GM18870 (cell line): Measurements from ENCODE around the gene ELOVL5.

ENCODE experiments used
- ATAC-seq: cut with Tn5 transposase; IDR thresholded peaks from one replicate; pipeline ENCODE4 v1.9.1; 2021; ENCODE audit warnings: moderate library complexity; ENCODE audit not compliant: unreplicated experiment

Gene ELOVL5

GRCh38 chr6:53281518-53282215 is 67.1 kb downstream of the ELOVL5 start:
- ATAC-seq, result peak; percentile 60

- no peak for ATAC-seq
Measured at GRCh38 chr6:53280207-53280606, 68.5 kb downstream of the ELOVL5 start.

DNA sequence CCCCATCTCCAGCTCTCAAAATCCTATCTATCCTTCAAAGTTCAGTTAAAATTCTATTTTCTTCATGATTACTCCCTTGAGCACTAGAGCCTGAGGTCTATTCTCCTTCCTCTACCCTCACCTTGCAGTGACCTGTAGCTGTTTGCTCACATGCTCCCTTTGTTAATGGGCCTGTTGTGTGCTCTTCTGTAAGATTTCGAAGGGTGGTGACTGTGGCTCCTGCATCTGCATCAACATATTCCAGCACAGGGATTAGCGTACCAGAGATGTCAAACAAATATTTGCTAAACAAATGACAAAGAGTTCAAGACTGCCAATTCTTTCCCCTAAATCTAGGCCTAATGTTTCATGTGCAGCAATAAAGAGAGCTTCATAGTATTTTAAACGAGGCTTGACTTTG is 69.5 kb downstream of the ELOVL5 start:
- ATAC-seq, result no peak

- ATAC-seq, result no peak
Measured at GRCh38 chr6:53273370-53273769, 75.4 kb downstream of the ELOVL5 start.

- no peak for ATAC-seq
Measured at GRCh38 chr6:53269827-53270226, 78.9 kb downstream of the ELOVL5 start.

DNA sequence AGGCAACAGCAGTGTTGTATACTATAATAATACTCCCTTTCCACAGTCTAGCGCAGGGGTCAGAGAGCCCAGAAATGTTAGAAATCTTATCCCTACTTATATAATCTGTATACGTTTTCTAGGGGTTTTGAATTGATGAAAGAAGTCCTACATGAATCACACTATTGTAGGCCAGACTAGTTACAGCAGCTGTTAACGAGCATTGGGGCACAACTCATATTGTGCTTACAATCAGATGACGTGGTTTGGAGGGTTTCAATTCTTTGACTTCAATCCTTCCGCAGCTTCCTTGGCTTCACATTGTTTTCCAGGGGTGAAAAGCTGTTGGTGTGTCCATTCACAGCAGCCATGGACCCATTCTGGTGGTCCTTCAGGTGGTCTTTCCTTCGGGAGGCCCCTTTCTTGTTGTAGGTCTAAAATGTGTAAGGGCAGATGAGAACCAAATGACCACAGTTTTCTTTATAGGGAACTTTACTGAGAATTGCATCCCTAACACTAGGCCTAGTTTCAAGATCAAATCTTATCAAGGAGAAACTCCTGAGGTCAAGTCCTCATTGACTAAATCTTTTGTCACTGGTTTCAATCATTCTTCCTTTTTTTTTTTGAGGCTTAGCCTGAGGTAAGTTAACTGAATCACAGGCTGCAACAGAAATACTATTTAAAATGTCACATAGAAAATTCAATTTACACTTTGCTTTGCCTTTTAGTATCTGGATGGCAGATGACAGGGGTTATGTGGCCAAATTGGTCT is 79.7 kb downstream of the ELOVL5 start:
- ATAC-seq, result no peak

GRCh38 chr6:53266553-53267090 is 82.1 kb downstream of the ELOVL5 start:
- ATAC-seq, result no peak

GRCh38 chr6:53264915-53265607 is 83.7 kb downstream of the ELOVL5 start:
- ATAC-seq, result no peak

- ATAC-seq, result no peak
Measured at GRCh38 chr6:53264337-53264736, 84.4 kb downstream of the ELOVL5 start.

- ATAC-seq, result no peak
Measured at GRCh38 chr6:53263917-53264316, 84.8 kb downstream of the ELOVL5 start.

DNA sequence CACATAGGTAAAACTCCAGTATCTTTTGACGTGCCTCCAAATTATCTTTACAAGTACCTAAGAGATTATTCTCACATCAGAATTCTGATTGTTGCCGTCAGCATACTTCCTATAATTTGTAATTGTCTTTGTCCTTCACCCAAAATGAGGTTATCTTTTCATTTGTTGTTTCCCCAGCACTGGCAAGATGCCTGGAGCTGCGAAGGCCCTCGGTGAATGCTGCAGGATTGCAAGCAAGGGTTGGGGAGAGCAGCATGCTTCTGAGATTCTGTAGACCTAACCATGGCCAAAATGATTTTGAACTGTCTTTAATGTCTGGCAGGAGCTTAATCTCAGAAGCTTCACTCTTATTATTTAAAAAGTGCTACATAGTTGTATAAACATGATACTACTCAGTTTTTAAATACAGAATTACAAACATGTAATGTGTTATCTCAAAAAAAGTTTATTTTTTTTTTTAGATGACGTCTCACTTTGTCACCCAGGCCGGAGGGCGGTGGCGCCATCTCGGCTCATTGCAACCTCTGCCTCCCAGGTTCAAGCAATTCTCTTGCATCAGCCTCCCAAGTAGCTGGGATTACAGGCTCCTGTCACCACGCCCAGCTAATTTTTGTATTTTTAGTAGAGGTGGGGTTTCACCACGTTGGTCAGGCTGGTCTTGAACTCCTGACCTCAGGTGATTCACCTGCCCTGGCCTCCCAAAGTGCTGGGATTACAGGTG is 88.7 kb downstream of the ELOVL5 start:
- ATAC-seq, result no peak

DNA sequence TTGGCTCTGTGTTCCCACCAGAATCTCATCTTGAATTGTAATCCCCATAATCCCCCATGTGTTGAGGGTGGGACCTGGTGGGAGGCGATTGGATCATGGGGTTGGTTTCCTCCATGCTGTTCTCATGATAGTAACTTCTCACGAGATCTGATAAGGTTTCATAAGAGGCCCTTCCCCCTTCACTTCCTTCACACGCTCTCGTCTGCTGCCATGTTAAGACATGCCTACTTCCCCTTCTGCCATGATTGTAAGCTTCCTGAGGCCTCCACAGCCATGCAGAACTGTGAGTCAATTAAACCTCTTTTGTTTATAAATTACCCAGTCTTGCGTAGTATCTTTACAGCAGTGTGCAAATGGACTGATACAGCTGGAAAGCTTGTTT is 90.0 kb downstream of the ELOVL5 start:
- no peak for ATAC-seq

DNA sequence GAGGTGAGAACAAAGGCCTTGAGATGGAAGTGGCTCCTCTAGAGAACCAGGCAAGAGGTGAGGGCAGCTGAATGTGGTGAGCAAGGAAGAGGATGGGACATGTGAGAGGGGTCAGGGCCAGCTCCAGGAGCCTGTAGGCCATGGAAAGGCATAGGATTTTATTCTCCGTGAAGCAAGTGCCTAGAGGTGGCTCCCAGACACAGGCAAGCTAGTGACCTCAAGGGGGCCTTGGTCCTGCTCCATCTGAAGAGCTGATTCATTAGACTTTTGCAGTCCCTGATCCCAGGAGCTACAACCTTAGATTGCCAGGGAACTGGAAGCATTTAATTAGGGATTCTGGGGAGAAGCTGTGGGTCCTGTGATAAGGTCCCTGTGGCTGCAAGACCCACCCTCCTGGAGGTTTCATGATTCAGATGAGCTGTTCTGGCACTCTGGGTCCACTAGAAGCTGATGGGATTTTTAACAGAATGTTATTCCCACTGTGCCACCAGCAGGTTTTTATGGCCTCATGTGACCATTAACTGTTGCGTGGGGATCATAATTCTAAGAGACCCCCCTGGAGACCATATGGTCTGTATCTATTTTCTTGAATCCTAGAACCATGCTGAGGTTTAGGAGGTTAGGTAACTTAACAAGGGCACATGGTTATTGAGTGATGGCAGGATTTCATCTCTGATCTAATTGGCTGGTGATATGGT is 90.5 kb downstream of the ELOVL5 start:
- ATAC-seq, result no peak

DNA sequence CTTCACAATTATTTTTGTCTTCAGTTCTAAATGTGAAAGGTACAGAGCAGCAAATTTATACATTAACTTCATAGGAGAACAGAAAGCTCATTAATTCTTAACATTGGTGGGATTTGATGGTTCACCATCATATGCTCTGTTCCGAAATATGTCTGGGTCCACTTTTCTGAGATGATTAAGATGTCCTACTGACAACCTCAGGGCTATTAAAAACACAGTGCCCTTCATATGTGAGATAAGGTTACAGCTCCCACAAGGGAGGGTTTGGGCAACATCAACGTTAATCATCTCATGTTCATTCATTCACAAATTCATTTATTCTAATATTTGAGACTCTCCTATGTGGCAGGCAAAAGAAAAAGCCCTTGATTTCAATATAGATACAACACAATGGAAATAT is 91.2 kb downstream of the ELOVL5 start:
- ATAC-seq, result no peak

DNA sequence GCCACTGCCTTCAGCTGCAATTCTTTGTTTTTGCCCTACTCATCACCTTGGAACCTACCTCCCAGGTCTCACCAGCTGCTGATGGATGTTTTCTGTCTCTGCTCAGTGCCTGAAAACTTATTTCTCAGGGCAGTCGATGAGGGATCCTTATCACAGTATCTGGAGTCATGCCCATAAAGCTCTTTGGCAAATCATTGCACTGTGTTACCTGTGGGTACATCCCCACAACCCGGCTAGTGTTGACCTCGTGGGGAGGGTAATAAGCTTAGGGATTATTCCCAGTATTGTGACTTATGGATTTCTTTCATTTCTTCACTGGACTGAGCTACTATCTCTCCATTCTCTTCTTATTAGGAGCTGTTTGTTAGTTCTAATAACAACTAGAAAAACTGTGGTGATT is 91.7 kb downstream of the ELOVL5 start:
- no peak for ATAC-seq

DNA sequence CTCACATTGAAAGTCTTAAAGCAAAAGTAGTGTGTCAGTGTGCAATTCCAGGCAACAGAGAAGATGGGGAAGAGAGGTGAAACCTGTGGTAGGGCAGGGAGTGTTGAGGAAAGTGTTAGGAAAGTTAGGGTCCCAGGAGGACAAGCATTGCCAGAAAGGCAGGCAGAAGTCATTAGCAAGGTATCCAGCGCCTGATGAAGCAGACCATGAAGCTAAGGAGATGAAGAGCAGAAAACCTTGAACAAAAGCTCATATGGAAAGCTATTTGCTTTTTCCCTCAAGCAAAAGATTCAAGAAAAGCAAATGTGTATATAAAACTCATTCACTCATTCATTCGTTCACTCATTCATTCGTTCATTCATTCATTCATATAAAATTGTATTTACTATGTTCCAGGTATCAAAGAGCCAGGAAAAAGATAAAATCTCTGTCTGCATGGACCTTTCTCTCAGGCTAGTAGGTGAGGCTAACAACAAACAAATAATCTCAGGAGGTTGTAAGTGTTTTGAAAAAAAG is 96.5 kb downstream of the ELOVL5 start:
- ATAC-seq, result no peak

DNA sequence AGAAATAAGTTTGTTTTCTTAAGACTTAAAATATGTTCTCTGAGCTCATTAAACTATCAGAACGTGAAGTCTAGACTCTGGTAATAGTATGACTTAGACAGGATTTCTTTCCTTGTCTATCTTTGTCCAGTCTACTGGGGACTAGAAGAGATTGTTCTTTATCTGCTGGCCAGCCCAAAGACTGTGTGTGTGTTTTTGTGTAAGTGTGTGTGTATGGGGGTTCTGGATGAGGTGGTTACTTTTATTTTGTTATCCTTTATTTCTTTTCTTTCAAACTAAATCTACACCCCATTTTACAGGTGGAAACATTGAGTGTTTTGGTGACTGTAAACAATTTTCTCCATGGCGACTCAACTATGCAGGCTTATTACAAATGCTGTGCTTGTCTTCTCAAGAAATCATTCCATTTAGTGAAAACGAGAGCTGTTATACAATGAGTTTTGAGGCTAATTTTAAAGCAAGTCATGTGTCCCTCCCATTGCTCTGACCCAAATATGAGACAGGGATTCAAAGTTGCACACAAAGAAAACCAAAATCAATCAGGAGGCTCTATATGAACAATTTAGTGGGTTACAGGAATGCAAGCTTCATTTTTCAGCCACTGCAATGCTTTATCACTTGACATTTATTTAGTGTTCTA is 97.6 kb downstream of the ELOVL5 start:
- no peak for ATAC-seq

DNA sequence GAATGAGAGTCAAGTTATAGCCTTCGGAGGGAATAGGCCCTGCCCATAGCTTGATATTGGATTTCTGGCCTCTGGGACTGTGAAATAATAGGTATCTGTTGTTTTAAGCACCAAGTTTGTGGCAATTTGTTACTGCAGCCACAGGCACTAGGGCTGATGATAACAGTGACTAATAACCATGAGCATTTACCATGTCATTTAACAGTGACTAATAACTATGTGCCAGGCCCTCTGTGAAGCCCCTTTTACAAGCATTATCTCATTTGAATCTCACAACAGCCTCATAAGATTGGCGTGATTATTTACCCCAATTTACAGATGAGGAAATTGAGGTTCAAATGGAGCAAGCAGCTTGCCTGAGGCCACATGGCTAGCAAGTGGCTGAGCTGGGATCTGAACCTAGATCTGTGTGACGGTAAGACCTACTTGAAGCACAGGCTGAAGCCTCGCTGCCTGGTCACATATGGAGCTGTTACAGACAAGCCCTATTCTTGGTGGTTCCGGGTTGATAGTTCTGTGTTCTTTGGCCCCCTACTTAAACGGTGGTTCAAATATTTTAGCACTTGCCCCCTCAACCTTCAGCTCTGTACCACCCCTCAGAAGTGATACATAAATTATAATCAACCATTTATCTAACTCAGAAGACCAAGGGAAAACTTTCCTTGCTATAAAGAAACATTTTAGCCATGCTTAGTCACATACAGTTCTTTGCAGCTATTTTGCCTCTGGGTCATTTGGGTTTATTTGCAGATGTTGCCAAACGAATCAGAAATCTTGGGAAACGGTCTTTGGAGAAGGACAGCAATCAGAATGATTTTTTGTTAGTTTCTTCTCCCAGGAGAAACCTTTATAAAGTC is 98.3 kb downstream of the ELOVL5 start:
- no peak for ATAC-seq

DNA sequence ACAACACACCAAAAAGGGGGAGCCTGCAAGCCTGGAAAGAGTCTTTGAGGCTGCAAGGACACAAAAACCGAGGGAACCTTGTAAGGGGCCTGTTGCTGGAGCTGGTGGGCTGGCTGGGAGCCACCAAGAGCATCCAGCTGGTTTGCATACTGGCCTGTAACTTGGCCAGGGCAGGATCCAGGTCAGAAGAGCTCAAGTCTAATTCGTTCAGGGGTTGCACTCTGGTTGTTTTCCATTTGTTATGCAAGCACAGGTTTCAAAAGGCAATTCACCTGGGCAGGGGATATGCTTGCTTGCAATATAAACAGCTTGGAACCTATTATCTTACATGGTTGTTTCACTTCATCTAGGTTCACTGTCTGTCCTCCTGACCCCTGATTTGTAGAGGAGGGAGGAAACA is 101.8 kb downstream of the ELOVL5 start:
- ATAC-seq, result no peak
